Measurements from ENCODE around the gene TRDMT1. TPM values are rescaled to one million over a fixed set of nuclear protein-coding genes. Genes with fewer than 3 reads are reported as not detected.

TRDMT1 gene
- total RNA-seq, 1 donor = 6.0 TPM

DNA sequence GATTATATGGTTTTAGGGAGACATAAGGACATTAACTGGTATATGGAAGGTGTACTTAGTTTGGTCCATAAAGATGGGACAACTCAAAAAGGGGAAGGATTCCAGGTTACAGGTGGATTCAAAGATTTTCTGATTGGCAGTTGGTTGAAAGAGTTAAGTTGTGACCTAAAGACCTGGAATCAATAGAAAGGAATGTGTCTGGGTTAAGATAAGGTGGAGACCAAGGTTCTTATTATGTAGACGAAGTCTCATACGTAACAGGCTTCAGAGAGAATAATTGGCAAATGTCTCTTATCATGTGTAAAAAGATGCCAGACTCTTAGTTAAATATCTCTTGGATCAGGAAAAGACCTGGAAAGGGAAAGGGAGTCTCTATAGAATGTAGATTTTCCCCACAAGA, 1.0 kb upstream of the TRDMT1 start:
- DNase-seq (ENCODE audit: low read depth) = no peak
- TF ChIP-seq, protein P1, sequence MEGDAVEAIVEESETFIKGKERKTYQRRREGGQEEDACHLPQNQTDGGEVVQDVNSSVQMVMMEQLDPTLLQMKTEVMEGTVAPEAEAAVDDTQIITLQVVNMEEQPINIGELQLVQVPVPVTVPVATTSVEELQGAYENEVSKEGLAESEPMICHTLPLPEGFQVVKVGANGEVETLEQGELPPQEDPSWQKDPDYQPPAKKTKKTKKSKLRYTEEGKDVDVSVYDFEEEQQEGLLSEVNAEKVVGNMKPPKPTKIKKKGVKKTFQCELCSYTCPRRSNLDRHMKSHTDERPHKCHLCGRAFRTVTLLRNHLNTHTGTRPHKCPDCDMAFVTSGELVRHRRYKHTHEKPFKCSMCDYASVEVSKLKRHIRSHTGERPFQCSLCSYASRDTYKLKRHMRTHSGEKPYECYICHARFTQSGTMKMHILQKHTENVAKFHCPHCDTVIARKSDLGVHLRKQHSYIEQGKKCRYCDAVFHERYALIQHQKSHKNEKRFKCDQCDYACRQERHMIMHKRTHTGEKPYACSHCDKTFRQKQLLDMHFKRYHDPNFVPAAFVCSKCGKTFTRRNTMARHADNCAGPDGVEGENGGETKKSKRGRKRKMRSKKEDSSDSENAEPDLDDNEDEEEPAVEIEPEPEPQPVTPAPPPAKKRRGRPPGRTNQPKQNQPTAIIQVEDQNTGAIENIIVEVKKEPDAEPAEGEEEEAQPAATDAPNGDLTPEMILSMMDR (IDR thresholded peaks at IDR 0.05; ENCODE audit: insufficient read depth, low read depth, low read length) = no peak

DNA sequence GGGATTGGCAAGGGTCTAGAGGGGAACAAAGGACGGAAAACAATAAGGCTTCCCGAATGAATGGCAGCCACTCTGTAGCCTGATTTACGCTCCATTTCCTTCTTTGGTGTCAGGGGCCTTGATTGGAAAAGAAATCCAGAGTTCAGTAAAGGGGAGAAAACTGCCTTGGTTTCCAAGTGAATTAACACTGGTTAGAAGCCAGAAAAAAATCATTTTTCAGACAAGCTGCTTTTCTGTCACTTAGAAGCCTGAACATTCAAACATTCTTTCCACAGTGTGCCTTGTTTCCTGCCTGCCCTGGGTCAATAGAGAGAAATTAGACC, 283 bp upstream of the TRDMT1 start:
- peak overlapping the region; percentile 80 for H3K4me3 ChIP-seq (ENCODE audit: low read depth, low read length)
- DNase-seq (ENCODE audit: low read depth) = no peak
- TF ChIP-seq, protein P1 (IDR thresholded peaks at IDR 0.05; ENCODE audit: insufficient read depth, low read depth, low read length) = no peak

More for the DNA sequence above, 1.0 kb upstream of the TRDMT1 start:
- no peak overlapping the region for H3K4me3 ChIP-seq (ENCODE audit: low read depth, low read length)

DNA sequence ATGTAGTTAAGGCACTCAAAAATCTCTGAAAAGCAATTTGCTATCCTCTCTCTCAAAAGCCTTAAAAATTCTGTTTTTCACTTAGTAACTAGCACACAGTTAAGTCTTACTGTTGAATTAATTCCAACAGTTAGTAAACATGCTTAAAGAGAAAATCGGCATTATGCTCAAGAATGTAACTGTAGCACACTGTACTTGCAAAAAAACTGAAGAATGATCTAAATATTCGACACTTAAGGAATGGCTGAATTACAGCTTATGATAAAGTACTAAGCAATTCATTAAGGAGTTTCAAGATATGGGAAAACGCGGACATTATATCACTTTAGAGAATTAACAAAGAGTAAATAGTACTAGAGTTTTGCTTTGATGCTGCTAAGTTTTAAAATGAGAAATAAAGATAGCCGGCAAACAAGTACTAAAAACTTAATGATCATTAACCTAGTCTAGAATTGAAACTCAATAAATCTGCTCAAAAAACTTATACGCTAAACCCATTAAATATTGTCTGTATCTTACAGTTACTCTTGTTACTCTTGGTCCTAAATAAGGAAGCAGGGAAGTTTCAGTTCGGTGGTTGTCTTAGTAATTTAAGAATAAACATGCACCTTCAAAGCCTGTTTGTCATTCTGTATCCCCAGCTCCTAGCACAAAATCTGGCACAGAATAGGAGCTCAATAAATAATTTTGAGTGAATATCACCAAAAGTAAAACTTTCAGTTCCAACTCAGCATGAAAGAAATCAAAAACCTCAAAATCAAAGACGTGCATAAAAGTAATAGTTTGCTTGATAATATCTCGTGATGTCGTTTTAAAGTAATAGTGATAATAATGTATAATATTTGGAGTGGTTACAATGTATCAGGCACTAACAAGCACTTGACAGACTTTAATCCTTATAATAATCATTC, 1.2 kb downstream of the TRDMT1 start:
- H3K4me3 ChIP-seq (ENCODE audit: low read depth, low read length) = peak overlapping the region; percentile 80
- peak; percentile 28 for DNase-seq (ENCODE audit: low read depth)
- TF ChIP-seq, protein P1 (IDR thresholded peaks at IDR 0.05; ENCODE audit: insufficient read depth, low read depth, low read length) = no peak

DNA sequence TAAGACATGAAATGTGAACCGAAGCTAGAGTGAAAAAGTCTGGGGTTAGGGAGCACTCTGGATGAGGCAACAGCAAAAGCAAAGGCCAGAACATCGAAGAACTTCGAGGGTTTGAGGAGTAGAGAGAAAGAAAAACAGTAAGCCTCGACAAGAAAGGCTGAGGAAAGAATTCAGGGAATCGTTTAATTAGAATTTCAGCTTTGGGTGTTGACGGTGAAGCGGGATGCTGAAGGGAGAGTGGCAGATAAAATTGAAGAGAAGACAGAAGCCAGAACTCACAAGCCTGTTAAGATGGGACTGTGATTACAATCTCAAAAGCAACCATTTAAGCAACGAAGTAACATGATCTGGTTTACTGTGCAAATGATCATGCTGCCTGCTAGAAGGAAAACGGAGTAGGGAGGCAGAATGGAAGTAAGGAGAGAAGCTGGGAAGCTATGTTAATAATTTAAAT, 2.1 kb downstream of the TRDMT1 start:
- TF ChIP-seq, protein P1 (IDR thresholded peaks at IDR 0.05; ENCODE audit: insufficient read depth, low read depth, low read length) = no peak
- peak; percentile 86 for DNase-seq (ENCODE audit: low read depth)
- H3K4me3 ChIP-seq (ENCODE audit: low read depth, low read length) = peak overlapping the region; percentile 27

DNA sequence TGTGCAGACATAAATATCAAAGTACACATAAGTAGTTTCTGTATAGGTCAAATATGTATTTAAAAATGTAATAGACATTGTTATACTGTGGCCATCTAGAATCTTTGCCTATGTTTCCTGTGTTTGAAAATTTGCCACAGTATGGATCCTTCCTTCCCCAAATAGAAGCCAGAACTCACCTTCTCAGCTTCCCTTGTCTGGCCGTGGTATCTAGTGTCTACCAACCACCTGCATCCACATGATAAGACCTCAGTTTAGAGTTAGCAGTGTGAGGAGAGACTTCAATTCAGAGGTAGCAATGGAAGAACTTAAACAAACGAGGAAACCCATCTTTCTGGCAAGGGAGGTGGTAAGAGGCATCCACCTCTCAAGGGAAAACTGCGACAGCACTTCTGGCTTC, 4.9 kb downstream of the TRDMT1 start:
- DNase-seq (ENCODE audit: low read depth) = no peak
- TF ChIP-seq, protein P1 (IDR thresholded peaks at IDR 0.05; ENCODE audit: insufficient read depth, low read depth, low read length) = no peak
- H3K4me3 ChIP-seq (ENCODE audit: low read depth, low read length) = no peak overlapping the region

DNA sequence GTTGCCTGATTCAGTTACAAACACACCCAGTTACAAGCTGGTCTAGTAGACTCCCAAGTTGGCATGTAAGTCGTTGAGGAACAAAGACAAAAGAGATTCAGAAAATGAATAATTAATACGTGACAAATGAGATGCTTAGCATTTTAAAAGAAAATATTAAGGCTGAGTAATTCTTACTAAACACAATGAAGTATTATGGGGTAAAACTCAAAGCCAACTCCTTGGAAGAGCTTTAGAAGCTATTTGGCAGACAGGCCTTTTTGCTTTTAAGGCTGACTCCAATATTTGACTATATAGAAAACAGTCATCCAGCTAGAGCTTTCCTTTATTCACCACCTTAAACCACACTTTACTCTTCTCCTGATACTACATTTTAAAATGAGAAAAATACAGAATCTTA, 5.4 kb downstream of the TRDMT1 start:
- H3K4me3 ChIP-seq (ENCODE audit: low read depth, low read length) = no peak overlapping the region
- TF ChIP-seq, protein P1 (IDR thresholded peaks at IDR 0.05; ENCODE audit: insufficient read depth, low read depth, low read length) = no peak
- no peak for DNase-seq (ENCODE audit: low read depth)
